Activated CD8-positive, alpha-beta memory T cell treated with anti-CD3 and anti-CD28 coated beads, Interleukin-2, amount 50 U/mL, for 24 hours (primary cell): ENCODE data around the gene FAM209B.
"Not testable (repeated sequence)": the region's sequence is repeated elsewhere in the genome, so short reads cannot be mapped to it uniquely, and the experiment has no call there.

ENCODE experiments used
- DNase-seq: peaks from one replicate; pipeline ENCODE4 v3.0.0-alpha.2; 2020; ENCODE audit errors: extremely low read depth

FAM209B gene

GRCh38 chr20:56532946-56533345 is at the start of gene FAM209B:
Gene FAM209B (plus strand): TSS chr20:56533246. CDS start chr20:56533342, 96 bp downstream.
- DNase-seq: not testable (repeated sequence)

GRCh38 chr20:56483970-56484369 is 49.1 kb upstream of the FAM209B start:
- DNase-seq: no peak

GRCh38 chr20:56487216-56487615 is 45.8 kb upstream of the FAM209B start:
- no peak for DNase-seq

GRCh38 chr20:56488566-56488965 is 44.5 kb upstream of the FAM209B start:
- no peak for DNase-seq

GRCh38 chr20:56501116-56501515 is 31.9 kb upstream of the FAM209B start:
- DNase-seq: no peak

GRCh38 chr20:56503916-56504315 is 29.1 kb upstream of the FAM209B start:
- no peak for DNase-seq

GRCh38 chr20:56504373-56505005 is 28.6 kb upstream of the FAM209B start:
- no peak for DNase-seq

GRCh38 chr20:56506103-56506502 is 26.9 kb upstream of the FAM209B start:
- no peak for DNase-seq

GRCh38 chr20:56511926-56512325 is 21.1 kb upstream of the FAM209B start:
- no peak for DNase-seq

GRCh38 chr20:56513161-56514150 is 19.6 kb upstream of the FAM209B start:
- no peak for DNase-seq

- no peak for DNase-seq
These were observed 16.4 kb upstream of the FAM209B start for GRCh38 chr20:56516631-56517030.

GRCh38 chr20:56517211-56517610 is 15.8 kb upstream of the FAM209B start:
- no peak for DNase-seq

GRCh38 chr20:56517641-56518040 is 15.4 kb upstream of the FAM209B start:
- DNase-seq: no peak

- no peak for DNase-seq
These were observed 14.9 kb upstream of the FAM209B start for GRCh38 chr20:56518126-56518525.

GRCh38 chr20:56518721-56519398 is 14.2 kb upstream of the FAM209B start:
- DNase-seq: no peak

GRCh38 chr20:56519551-56519950 is 13.5 kb upstream of the FAM209B start:
- no peak for DNase-seq

- DNase-seq: no peak
These were observed 12.9 kb upstream of the FAM209B start for GRCh38 chr20:56520180-56520579.

- DNase-seq: not testable (repeated sequence)
These were observed 12.2 kb upstream of the FAM209B start for GRCh38 chr20:56520746-56521354.

GRCh38 chr20:56522311-56522710 is 10.7 kb upstream of the FAM209B start:
- no peak for DNase-seq

- DNase-seq: not testable (repeated sequence)
These were observed 8.6 kb upstream of the FAM209B start, which contains the start of gene FAM209A for GRCh38 chr20:56524444-56524843. Gene FAM209A (plus strand): TSS chr20:56524744. CDS start chr20:56524809, 65 bp downstream.

- no peak for DNase-seq
These were observed 5.5 kb upstream of the FAM209B start for GRCh38 chr20:56527521-56527920.

- DNase-seq: no peak
These were observed 5.0 kb downstream of the FAM209B start for GRCh38 chr20:56537997-56538396.
